Tibial artery (tissue), 4 donors: Measurements from ENCODE around the gene CDC7.
"Not testable (repeated sequence)": the region's sequence is repeated elsewhere in the genome, so short reads cannot be mapped to it uniquely, and the experiment has no call there.

Experiments used
- DNase-seq, 2 donors: peaks; one replicate each; pipeline ENCODE4 v3.0.0-alpha.2; 2019
- H3K27ac ChIP-seq, 2 donors: fragments of 200-600 bp; sonication (generic) in 1 of 2; 1 replicate in 1 of 2; 2 replicates in 1 of 2; pipeline ENCODE4 v1.5.1; 2018 to 2019; ENCODE audit warnings: mild to moderate bottlenecking in 1 of 2
- H3K27me3 ChIP-seq, 2 donors: fragments of 200-600 bp; sonication (generic) in 1 of 2; one replicate each; pipeline versions ENCODE4 v1.5.1 to v1.6.0; 2016 to 2019
- H3K36me3 ChIP-seq, 3 donors: fragments of 200-600 bp; sonication (generic) in 2 of 3; one replicate each; pipeline ENCODE4 v1.5.1; 2016 to 2019; ENCODE audit warnings: mild to moderate bottlenecking in 2 of 3
- H3K4me1 ChIP-seq, 4 donors: fragments of 200-600 bp; sonication (generic) in 2 of 4; 1 replicate in 3 of 4; 2 replicates in 1 of 4; pipeline ENCODE4 v1.5.1; 2016 to 2019
- H3K4me3 ChIP-seq, 2 donors: fragments of 200-600 bp; sonication (generic) in 1 of 2; 1 replicate in 1 of 2; 2 replicates in 1 of 2; pipeline ENCODE4 v1.5.1; 2018 to 2019; ENCODE audit warnings: mild to moderate bottlenecking in 2 of 2
- H3K9me3 ChIP-seq, 3 donors: fragments of 200-600 bp; sonication (generic) in 1 of 3; one replicate each; pipeline ENCODE4 v1.5.1; 2016 to 2019
- CTCF ChIP-seq, 2 experiments: fragments of 200-600 bp in 1 of 2; fragments of 450-650 bp in 1 of 2; IDR thresholded peaks; one replicate each; pipeline ENCODE4 v1.5.1; 2017 to 2019; ENCODE audit warnings: antibody characterized with exemption in 2 of 2, mild to moderate bottlenecking in 1 of 2, moderate library complexity in 1 of 2
- intact Hi-C: fragments of 100-400 bp; cut with DNase I; formaldehyde crosslinking; loops from one replicate; pipeline ENCODE4 v1.15.0; 2023; ENCODE audit warnings: low total_unique reads

Gene CDC7

GRCh38 chr1:91500756-91501522, at the start of gene CDC7:
Gene CDC7, plus strand, starts transcription at chr1:91500851. Its CDS starts 866 bp downstream, at chr1:91501717.
- intact Hi-C loops: no loop called here
- no peaks in the 10 kb centered on the region for H3K27me3 ChIP-seq
- TF ChIP-seq CTCF (IDR thresholded peaks at IDR 0.05): no peak

GRCh38 chr1:91454136-91454535, 46.5 kb upstream of the CDC7 start:
- no peak for TF ChIP-seq CTCF (IDR thresholded peaks at IDR 0.05)
- DNase-seq: no peak
- H3K9me3 ChIP-seq: no peaks in the 10 kb centered on the region
- intact Hi-C loops: no loop called here
- H3K27me3 ChIP-seq: no peaks in the 10 kb centered on the region
- H3K27ac ChIP-seq: no peak overlapping the region
- no peak overlapping the region for H3K4me3 ChIP-seq
- no peaks in the 10 kb centered on the region for H3K4me1 ChIP-seq
- H3K36me3 ChIP-seq: no peaks in the 10 kb centered on the region

More at GRCh38 chr1:91500756-91501522, at the start of gene CDC7:
- Histone ChIP-seq H3K9me3 (no peaks in the 10 kb centered on the region), H3K36me3 (no peaks in the 10 kb centered on the region), H3K4me3 (peak within 1 kb of the TSS; percentile 62 to 76), H3K27ac (peak within 1 kb of the TSS; percentile 62 to 63), H3K4me1 (peaks cover 0 to 16% (median 13%) of the 10 kb centered on the region in 4 donors)
- peak; percentile 89 to 92 for DNase-seq

- Histone ChIP-seq H3K4me3 (no peak overlapping the region), H3K9me3 (no peaks in the 10 kb centered on the region), H3K27ac (no peak overlapping the region), H3K36me3 (no peaks in the 10 kb centered on the region), H3K4me1 (no peaks in the 10 kb centered on the region), H3K27me3 (no peaks in the 10 kb centered on the region)
- intact Hi-C loops: no loop called here
- TF ChIP-seq CTCF (IDR thresholded peaks at IDR 0.05): no peak
- DNase-seq: no peak
These were observed 45.3 kb upstream of the CDC7 start for GRCh38 chr1:91455334-91455733.

- H3K4me3 ChIP-seq: no peak overlapping the region
- no peaks in the 10 kb centered on the region for H3K27me3 ChIP-seq
- intact Hi-C loops: no loop called here
- no peaks in the 10 kb centered on the region for H3K9me3 ChIP-seq
- H3K36me3 ChIP-seq: no peaks in the 10 kb centered on the region
- TF ChIP-seq CTCF (IDR thresholded peaks at IDR 0.05): no peak
- no peaks in the 10 kb centered on the region for H3K4me1 ChIP-seq
- no peak for DNase-seq
- no peak overlapping the region for H3K27ac ChIP-seq
These were observed 44.8 kb upstream of the CDC7 start for GRCh38 chr1:91455896-91456295.

- H3K36me3 ChIP-seq, H3K27ac ChIP-seq, DNase-seq, H3K4me1 ChIP-seq, H3K4me3 ChIP-seq, intact Hi-C loops, H3K27me3 ChIP-seq: not testable (repeated sequence)
- peaks cover 0 to 22% (median 21%) of the 10 kb centered on the region in 3 donors for H3K9me3 ChIP-seq
These were observed 35.3 kb upstream of the CDC7 start for GRCh38 chr1:91465350-91465749.

- Histone ChIP-seq H3K4me1 (no peaks in the 10 kb centered on the region), H3K36me3 (no peaks in the 10 kb centered on the region), H3K9me3 (no peaks in the 10 kb centered on the region), H3K27ac (no peak overlapping the region), H3K4me3 (no peak overlapping the region), H3K27me3 (no peaks in the 10 kb centered on the region)
- intact Hi-C loops: no loop called here
- no peak for TF ChIP-seq CTCF (IDR thresholded peaks at IDR 0.05)
- no peak for DNase-seq
These were observed 24.0 kb upstream of the CDC7 start for GRCh38 chr1:91476533-91477217.
